Pons (tissue), 1 donor: Measurements from ENCODE around the gene SORCS2.
A peak's percentile ranks its signal among the peaks of the same experiment; 100 is the strongest.

Experiments used
- DNase-seq: peaks from one replicate; pipeline ENCODE4 v3.0.0-alpha.2; 2016; ENCODE audit warnings: low spot score

SORCS2 gene

GRCh38 chr4:7192252-7193029, at the start of gene SORCS2:
TSS of gene SORCS2 (plus strand) at chr4:7192538.
- peak; percentile 49 for DNase-seq

- DNase-seq: no peak
These were observed 47.7 kb upstream of the SORCS2 start for GRCh38 chr4:7144374-7145290.

- no peak for DNase-seq
These were observed 46.9 kb upstream of the SORCS2 start for GRCh38 chr4:7145291-7145934.

- no peak for DNase-seq
These were observed 46.1 kb upstream of the SORCS2 start for GRCh38 chr4:7146059-7146785.

- DNase-seq: no peak
These were observed 45.6 kb upstream of the SORCS2 start for GRCh38 chr4:7146786-7147115.

- no peak for DNase-seq
These were observed 45.1 kb upstream of the SORCS2 start for GRCh38 chr4:7147261-7147660.

GRCh38 chr4:7147661-7148310, 44.6 kb upstream of the SORCS2 start:
- no peak for DNase-seq

GRCh38 chr4:7148337-7148736, 44.0 kb upstream of the SORCS2 start:
- no peak for DNase-seq

GRCh38 chr4:7150036-7150635, 42.2 kb upstream of the SORCS2 start:
- no peak for DNase-seq

- no peak for DNase-seq
These were observed 40.6 kb upstream of the SORCS2 start for GRCh38 chr4:7151668-7152227.

GRCh38 chr4:7153711-7154110, 38.6 kb upstream of the SORCS2 start:
- DNase-seq: no peak

GRCh38 chr4:7154351-7154981, 37.9 kb upstream of the SORCS2 start:
- DNase-seq: no peak

GRCh38 chr4:7155590-7156071, 36.7 kb upstream of the SORCS2 start:
- no peak for DNase-seq

GRCh38 chr4:7156328-7156727, 36.0 kb upstream of the SORCS2 start:
- no peak for DNase-seq

GRCh38 chr4:7156761-7157488, 35.4 kb upstream of the SORCS2 start:
- DNase-seq: no peak

GRCh38 chr4:7157666-7158065, 34.7 kb upstream of the SORCS2 start:
- DNase-seq: no peak

GRCh38 chr4:7158081-7158750, 34.1 kb upstream of the SORCS2 start:
- no peak for DNase-seq

GRCh38 chr4:7158991-7159390, 33.3 kb upstream of the SORCS2 start:
- no peak for DNase-seq

GRCh38 chr4:7159923-7160322, 32.4 kb upstream of the SORCS2 start:
- DNase-seq: no peak
